Activated CD4-positive, alpha-beta T cell treated with anti-CD3 and anti-CD28 coated beads for 36 hours (primary cell): ENCODE data around the gene FGD4. TPM values are rescaled to one million over a fixed set of nuclear protein-coding genes. Genes with fewer than 3 reads are reported as not detected.

Experiments used
- ATAC-seq: fragments of 200-7000 bp; cut with Tn5 transposase; one replicate; pipeline ENCODE4 v1.10.0; 2021; ENCODE audit warnings: mild to moderate bottlenecking, moderate library complexity
- CTCF ChIA-PET: fragments of 350-600 bp; sonication (Branson Sonifier 250); formaldehyde crosslinking; loops from one replicate; lab custom pipeline; 2021; ENCODE audit warnings: antibody characterized with exemption; lab: Charles Lee
- POLR2A ChIA-PET: fragments of 350-600 bp; sonication (Branson Sonifier 250); formaldehyde crosslinking; loops from one replicate; lab custom pipeline; 2021; ENCODE audit warnings: antibody characterized with exemption, inconsistent platforms; lab: Charles Lee
- DNase-seq: peaks from one replicate; pipeline ENCODE4 v3.0.0-alpha.2; 2020
- H3K27ac Mint-ChIP-seq: one replicate; pipeline ENCODE4 v1.8.0; 2021; ENCODE audit warnings: mixed read lengths
- H3K27me3 Mint-ChIP-seq: one replicate; pipeline ENCODE4 v1.8.0; 2021; ENCODE audit warnings: mixed read lengths
- H3K36me3 Mint-ChIP-seq: one replicate; pipeline ENCODE4 v1.8.0; 2021; ENCODE audit warnings: low read depth, mixed read lengths
- H3K4me1 Mint-ChIP-seq: one replicate; pipeline ENCODE4 v1.8.0; 2021; ENCODE audit warnings: mixed read lengths
- H3K4me3 Mint-ChIP-seq: one replicate; pipeline ENCODE4 v1.8.0; 2021; ENCODE audit warnings: mild to moderate bottlenecking, moderate library complexity, mixed read lengths
- H3K9me3 Mint-ChIP-seq: one replicate; pipeline ENCODE4 v1.8.0; 2021; ENCODE audit warnings: low read depth, mixed read lengths
- intact Hi-C, 2 experiments: fragments of 100-400 bp; cut with DNase I in 1 of 2; cut with micrococcal nuclease in 1 of 2; formaldehyde crosslinking; loops; one replicate each; pipeline versions ENCODE4 v1.14.2 to v1.15.1; 2022 to 2024; cut with DNase I, micrococcal nuclease
- total RNA-seq, 2 experiments: library from RNA; stranded (reverse); gene quantifications; one replicate each; pipeline ENCODE4 v1.2.3, GENCODE V29; 2021

Gene FGD4
- total RNA-seq, 2 experiments from 2014 or later = 0.07 TPM; not detected in 1

- DNase-seq (no peak), ATAC-seq (no peak)
- no peak overlapping the region for H3K4me3 Mint-ChIP-seq
- intact Hi-C loops = no loop called here
- no peak overlapping the region for H3K27ac Mint-ChIP-seq
- no peaks in the 10 kb centered on the region for H3K27me3 Mint-ChIP-seq
- CTCF ChIA-PET = no interaction called here
- H3K9me3 Mint-ChIP-seq = no peaks in the 10 kb centered on the region
- POLR2A ChIA-PET = no interaction called here
- H3K4me1 Mint-ChIP-seq = no peaks in the 10 kb centered on the region
- no peaks in the 10 kb centered on the region for H3K36me3 Mint-ChIP-seq
Measured at GRCh38 chr12:32615441-32615840, 216.1 kb downstream of the FGD4 start.

DNA sequence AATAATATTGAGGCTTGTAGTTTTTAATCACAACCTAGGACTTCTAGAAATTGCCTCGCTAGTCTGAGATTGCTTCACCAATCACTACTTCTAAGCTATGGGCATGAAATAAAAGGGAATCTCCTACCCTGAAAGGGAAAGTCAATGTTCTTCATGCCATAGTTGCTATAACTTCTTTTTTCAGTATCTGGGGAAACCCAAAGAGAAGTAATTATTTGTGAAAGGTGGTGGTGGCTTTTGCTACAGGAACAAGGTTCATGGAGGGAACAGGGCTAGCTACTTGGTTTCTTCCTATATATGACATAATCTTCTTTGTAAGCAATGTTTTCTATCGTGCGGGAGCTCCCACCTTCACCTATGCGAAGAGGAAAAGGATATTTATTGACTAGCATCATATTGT lies 218.2 kb downstream of the FGD4 start:
- intact Hi-C loops = no loop called here
- Mint-ChIP-seq H3K4me1 (no peaks in the 10 kb centered on the region), H3K9me3 (no peaks in the 10 kb centered on the region), H3K27ac (no peak overlapping the region), H3K27me3 (no peaks in the 10 kb centered on the region), H3K4me3 (no peak overlapping the region), H3K36me3 (no peaks in the 10 kb centered on the region)
- POLR2A ChIA-PET = no interaction called here
- ATAC-seq (no peak), DNase-seq (no peak)
- CTCF ChIA-PET = no interaction called here

- DNase-seq (no peak), ATAC-seq (no peak)
- Mint-ChIP-seq H3K36me3 (no peaks in the 10 kb centered on the region), H3K27me3 (no peaks in the 10 kb centered on the region), H3K27ac (no peak overlapping the region), H3K4me3 (no peak overlapping the region), H3K9me3 (no peaks in the 10 kb centered on the region), H3K4me1 (no peaks in the 10 kb centered on the region)
- CTCF ChIA-PET = no interaction called here
- POLR2A ChIA-PET = no interaction called here
- intact Hi-C loops = no loop called here
Measured at GRCh38 chr12:32618115-32618514, 218.8 kb downstream of the FGD4 start.

DNA sequence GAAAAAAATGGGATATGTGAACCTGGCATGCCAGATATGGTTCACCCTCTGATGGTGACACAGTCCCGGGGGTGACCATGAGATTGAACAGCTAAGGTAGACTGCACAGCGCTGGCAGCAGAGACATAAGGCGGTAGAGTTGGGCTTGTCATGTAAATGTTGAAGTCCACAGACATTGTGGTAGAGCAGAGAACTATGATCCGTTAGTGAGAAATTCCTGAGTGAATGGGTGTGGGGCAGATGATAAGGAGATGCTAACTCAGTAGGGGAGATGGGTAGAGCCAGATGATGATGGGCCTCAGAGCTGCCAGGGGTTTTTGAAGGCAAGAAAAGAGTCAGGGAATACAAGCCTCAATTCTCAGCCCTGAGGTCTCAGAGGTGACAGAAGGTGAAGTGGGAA lies 228.6 kb downstream of the FGD4 start:
- no peak overlapping the region for H3K27ac Mint-ChIP-seq
- DNase-seq (no peak), ATAC-seq (no peak)
- H3K4me1 Mint-ChIP-seq = no peaks in the 10 kb centered on the region
- CTCF ChIA-PET = no interaction called here
- POLR2A ChIA-PET = no interaction called here
- H3K9me3 Mint-ChIP-seq = no peaks in the 10 kb centered on the region
- no peak overlapping the region for H3K4me3 Mint-ChIP-seq
- H3K36me3 Mint-ChIP-seq = no peaks in the 10 kb centered on the region
- H3K27me3 Mint-ChIP-seq = peaks cover 3% of the 10 kb centered on the region
- intact Hi-C loops = no loop called here

GRCh38 chr12:32641287-32641901 lies 242.0 kb downstream of the FGD4 start:
- Mint-ChIP-seq H3K4me3 (no peak overlapping the region), H3K27ac (no peak overlapping the region), H3K9me3 (no peaks in the 10 kb centered on the region), H3K27me3 (no peaks in the 10 kb centered on the region), H3K4me1 (no peaks in the 10 kb centered on the region), H3K36me3 (no peaks in the 10 kb centered on the region)
- CTCF ChIA-PET = no interaction called here
- POLR2A ChIA-PET = no interaction called here
- intact Hi-C loops = no loop called here
- DNase-seq (no peak), ATAC-seq (no peak)

DNA sequence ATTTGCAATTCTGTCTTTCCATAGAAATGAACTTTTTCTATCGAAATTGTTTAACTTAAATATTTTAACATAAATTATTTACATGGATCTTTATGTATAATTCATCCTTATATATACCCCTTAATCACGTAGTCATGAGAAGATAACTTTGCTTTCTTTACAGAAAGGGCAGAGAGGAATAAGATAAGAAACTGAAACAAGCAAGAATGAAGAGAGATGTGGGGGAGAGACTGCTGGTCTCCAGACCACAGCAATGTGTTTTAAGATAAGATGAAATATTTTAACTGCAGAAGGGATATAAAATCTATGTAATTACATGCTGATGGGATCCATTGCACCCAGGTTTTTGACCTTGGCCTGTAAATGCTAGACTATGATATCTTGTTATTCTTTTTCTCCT lies 245.1 kb downstream of the FGD4 start:
- H3K4me3 Mint-ChIP-seq = no peak overlapping the region
- CTCF ChIA-PET = no interaction called here
- H3K9me3 Mint-ChIP-seq = no peaks in the 10 kb centered on the region
- DNase-seq (no peak), ATAC-seq (no peak)
- POLR2A ChIA-PET = no interaction called here
- no peaks in the 10 kb centered on the region for H3K27me3 Mint-ChIP-seq
- H3K4me1 Mint-ChIP-seq = no peaks in the 10 kb centered on the region
- H3K27ac Mint-ChIP-seq = no peak overlapping the region
- no peaks in the 10 kb centered on the region for H3K36me3 Mint-ChIP-seq
- intact Hi-C loops = no loop called here

DNA sequence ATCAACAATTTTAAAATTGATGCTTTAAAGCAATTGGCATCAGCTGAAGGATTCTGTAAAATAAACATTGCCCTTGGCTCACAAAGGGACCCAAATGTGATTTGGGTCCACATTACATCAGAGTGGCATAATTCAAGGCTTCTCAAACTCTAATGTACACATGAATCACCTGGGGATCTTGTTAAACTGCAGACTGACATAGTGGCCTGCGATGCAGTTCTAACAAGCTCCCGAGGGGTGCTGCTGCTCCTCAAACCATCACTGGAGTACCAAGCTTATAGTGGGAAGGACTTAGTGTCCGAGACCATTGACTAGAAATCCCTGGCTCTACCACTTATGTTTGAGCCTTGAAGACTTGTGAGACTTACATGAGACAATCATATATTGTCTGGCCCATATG lies 247.9 kb downstream of the FGD4 start:
- H3K4me1 Mint-ChIP-seq = no peaks in the 10 kb centered on the region

GRCh38 chr12:32650508-32650907 lies 251.2 kb downstream of the FGD4 start:
- ChIA-PET CTCF (interaction anchor here (0.6 kb wide), 1 partner anchor 141 kb away, joined by 3 read pairs; no protein-coding TSS in a partner anchor), POLR2A (interaction anchor here (0.6 kb wide), 1 partner anchor 242 kb away, joined by 4 read pairs; no protein-coding TSS in a partner anchor)
- H3K36me3 Mint-ChIP-seq = no peaks in the 10 kb centered on the region
- H3K27ac Mint-ChIP-seq = no peak overlapping the region
- no peaks in the 10 kb centered on the region for H3K4me1 Mint-ChIP-seq
- DNase-seq = no peak
- no peaks in the 10 kb centered on the region for H3K27me3 Mint-ChIP-seq
- no peaks in the 10 kb centered on the region for H3K9me3 Mint-ChIP-seq
- no peak overlapping the region for H3K4me3 Mint-ChIP-seq
- ATAC-seq = no peak
- intact Hi-C loops = no loop called here

More for the DNA sequence above, 247.9 kb downstream of the FGD4 start:
- intact Hi-C loops = no loop called here
- H3K36me3 Mint-ChIP-seq = no peaks in the 10 kb centered on the region
- POLR2A ChIA-PET = no interaction called here
- DNase-seq (no peak), ATAC-seq (no peak)
- no peak overlapping the region for H3K27ac Mint-ChIP-seq
- no peaks in the 10 kb centered on the region for H3K9me3 Mint-ChIP-seq
- no peak overlapping the region for H3K4me3 Mint-ChIP-seq
- H3K27me3 Mint-ChIP-seq = no peaks in the 10 kb centered on the region
- CTCF ChIA-PET = interaction anchor here (0.5 to 0.7 kb wide), 2 partner anchors 32 to 1242 kb away, joined by 3 read pairs; partner anchors contain the start of gene DNM1L

DNA sequence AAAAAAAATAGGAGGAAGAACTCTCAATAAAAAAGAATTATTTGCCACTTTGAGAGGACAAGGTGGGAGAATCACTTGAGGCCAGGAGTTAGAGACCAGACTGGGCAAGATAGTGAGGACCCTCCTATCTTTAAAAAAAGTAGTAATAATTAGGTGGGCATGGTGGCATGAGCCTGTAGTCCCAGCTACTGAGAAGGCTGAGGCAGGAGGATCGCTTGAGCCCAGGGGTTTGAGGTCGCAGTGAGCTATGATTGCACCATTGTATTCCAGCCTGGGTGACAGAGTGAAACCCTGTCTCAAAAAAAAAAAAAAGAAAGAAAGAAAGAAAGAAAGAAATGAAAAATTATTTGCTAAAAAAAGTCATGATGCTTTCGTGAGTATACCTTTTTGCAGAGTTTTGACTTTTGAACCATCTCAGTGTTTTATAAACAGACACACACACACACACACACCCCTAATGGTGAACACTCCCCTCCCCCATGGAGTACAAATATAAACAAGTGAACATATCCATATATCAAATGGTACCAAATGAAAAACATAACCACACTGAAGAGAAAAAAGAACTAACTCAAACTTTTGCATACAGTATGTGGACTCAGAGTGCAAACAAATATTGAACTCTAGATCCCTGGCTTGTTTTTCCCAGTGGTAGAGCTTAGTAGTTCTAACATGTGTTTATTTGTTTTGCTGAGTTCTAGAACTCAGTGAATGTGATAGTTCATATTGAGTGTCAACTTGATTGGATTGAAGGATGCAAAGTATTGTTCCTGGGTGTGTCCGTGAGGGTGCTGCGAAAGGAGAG lies 252.0 kb downstream of the FGD4 start:
- no peaks in the 10 kb centered on the region for H3K4me1 Mint-ChIP-seq
- POLR2A ChIA-PET = no interaction called here
- intact Hi-C loops = no loop called here

DNA sequence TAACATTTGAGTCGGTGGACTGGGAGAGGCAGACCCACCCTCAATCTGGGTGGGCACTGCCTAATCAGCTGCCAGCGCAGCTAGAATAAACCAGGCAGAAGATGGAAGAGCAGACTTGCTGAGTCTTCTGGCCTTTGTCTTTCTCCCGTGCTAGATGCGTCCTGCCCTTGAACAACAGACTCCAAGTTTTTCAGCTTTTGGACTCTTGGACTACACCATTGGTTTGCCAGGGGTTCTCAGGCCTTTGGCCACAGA lies 252.5 kb downstream of the FGD4 start:
- ATAC-seq (no peak), DNase-seq (no peak)
- H3K36me3 Mint-ChIP-seq = no peaks in the 10 kb centered on the region
- H3K9me3 Mint-ChIP-seq = no peaks in the 10 kb centered on the region
- H3K27me3 Mint-ChIP-seq = no peaks in the 10 kb centered on the region
- POLR2A ChIA-PET = no interaction called here
- no peaks in the 10 kb centered on the region for H3K4me1 Mint-ChIP-seq
- intact Hi-C loops = no loop called here
- H3K27ac Mint-ChIP-seq = no peak overlapping the region
- CTCF ChIA-PET = no interaction called here
- no peak overlapping the region for H3K4me3 Mint-ChIP-seq

More for the DNA sequence above, 252.0 kb downstream of the FGD4 start:
- no peak for ATAC-seq
- H3K27ac Mint-ChIP-seq = no peak overlapping the region
- no peaks in the 10 kb centered on the region for H3K9me3 Mint-ChIP-seq
- H3K27me3 Mint-ChIP-seq = no peaks in the 10 kb centered on the region
- no peak for DNase-seq
- no peaks in the 10 kb centered on the region for H3K36me3 Mint-ChIP-seq
- no peak overlapping the region for H3K4me3 Mint-ChIP-seq
- CTCF ChIA-PET = no interaction called here

DNA sequence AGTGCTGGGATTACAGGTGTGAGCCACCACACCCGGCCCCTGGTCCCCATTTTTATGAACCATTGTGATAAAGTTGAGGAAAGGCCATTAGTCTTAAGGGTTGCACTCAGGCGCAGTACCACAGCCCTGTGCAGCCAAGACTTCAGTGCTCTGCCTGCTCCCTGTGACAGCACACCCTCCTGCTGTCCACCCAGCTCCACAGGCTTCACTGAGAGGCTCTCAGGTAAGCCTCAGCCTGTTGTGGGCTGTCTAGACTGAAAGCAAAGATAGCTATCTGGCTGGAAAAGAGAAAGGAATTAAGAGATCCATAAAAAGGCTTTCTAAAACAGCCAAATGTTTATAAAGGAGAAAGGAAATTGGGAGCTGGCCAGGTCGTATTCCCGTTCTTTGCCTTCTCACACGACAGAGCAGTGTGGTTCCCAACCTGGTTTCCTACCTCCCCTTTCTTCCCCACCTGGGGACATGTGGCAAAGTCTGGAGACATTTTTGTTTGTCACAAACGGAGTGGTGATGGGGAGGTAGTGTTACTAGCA lies 260.6 kb downstream of the FGD4 start:
- Mint-ChIP-seq H3K27ac (no peak overlapping the region), H3K36me3 (no peaks in the 10 kb centered on the region), H3K4me1 (peaks cover 4% of the 10 kb centered on the region), H3K9me3 (no peaks in the 10 kb centered on the region), H3K27me3 (no peaks in the 10 kb centered on the region), H3K4me3 (no peak overlapping the region)
- no peak for ATAC-seq
- ChIA-PET POLR2A (no interaction called here), CTCF (interaction anchor here (0.6 kb wide), 1 partner anchor 85 kb away, joined by 3 read pairs; no protein-coding TSS in a partner anchor)
- DNase-seq = no peak
- intact Hi-C loops = loop anchor here (5.0 kb wide), 2 partner anchors 203 to 293 kb away; no protein-coding TSS in a partner anchor

DNA sequence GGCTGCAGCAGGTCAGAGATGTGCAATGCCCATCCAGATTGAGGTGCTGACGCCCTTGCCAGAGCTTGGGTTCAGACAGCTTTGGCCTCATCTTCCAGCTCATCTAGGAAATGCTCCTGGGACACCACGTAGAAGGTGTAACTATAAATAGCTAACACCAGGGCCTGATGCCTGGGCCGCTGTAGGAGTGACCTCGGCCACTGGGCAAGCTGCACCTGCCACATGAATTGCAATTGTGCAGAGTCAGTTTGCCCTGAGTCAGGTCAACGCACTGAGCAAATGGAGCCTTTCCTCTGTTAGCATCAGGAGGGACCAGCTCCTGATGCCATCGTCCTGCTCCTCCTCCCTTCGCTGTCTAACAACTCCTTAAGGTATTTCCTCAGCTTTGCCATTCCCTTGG lies 262.3 kb downstream of the FGD4 start:
- peaks cover 4% of the 10 kb centered on the region for H3K4me1 Mint-ChIP-seq
- CTCF ChIA-PET = no interaction called here
- no peaks in the 10 kb centered on the region for H3K36me3 Mint-ChIP-seq
- no peak for DNase-seq
- POLR2A ChIA-PET = no interaction called here
- H3K27ac Mint-ChIP-seq = no peak overlapping the region
- H3K27me3 Mint-ChIP-seq = no peaks in the 10 kb centered on the region
- ATAC-seq = no peak
- intact Hi-C loops = no loop called here
- H3K4me3 Mint-ChIP-seq = no peak overlapping the region
- H3K9me3 Mint-ChIP-seq = no peaks in the 10 kb centered on the region
